ENCODE results near the gene FGFBP1.

FGFBP1 gene

GRCh38 chr4:15910155-15910940, 28.2 kb downstream of the FGFBP1 start:
- no peak for DNase-seq

DNA sequence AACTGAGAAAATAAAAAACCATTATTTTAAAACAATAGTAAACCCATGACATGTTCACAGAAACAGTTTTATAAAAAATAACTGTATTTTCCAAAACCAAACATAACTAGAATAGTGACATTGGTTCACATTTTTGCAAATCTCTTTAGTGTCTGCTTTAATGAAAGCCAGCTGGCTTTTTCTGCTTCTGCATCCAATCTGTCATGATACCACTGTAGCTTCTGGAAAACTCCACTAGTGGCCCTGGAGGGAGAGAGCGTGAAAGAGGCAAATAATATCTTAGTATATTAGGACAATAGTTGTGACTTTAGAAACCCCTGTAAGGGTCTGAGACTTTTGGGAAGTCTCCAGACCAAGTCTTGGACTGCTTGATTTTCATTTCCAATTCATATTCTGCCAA, 31.1 kb downstream of the FGFBP1 start:
- DNase-seq = no peak

- DNase-seq = no peak
Measured at GRCh38 chr4:15906020-15906443, 32.5 kb downstream of the FGFBP1 start.

GRCh38 chr4:15902746-15903145, 35.8 kb downstream of the FGFBP1 start:
- no peak for DNase-seq

DNA sequence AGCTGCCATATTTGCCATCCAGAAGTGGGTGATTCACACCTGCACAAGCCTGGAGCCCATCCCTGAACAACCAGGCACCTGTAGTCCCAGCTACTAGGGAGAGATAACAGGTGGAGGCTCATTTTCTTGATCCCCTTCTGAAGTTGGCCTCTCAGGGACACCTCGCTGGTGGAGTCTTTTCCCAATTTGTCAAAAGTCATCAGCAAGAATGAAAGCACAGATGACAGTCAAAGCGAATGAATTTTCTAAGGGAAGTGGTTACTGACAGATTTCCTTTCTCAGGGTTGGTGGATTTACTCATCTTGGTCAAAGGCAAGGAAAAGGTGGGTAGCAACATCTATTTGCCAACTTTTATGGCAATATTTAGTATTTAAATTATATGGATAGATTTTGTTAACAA, 36.5 kb downstream of the FGFBP1 start:
- no peak for DNase-seq

DNA sequence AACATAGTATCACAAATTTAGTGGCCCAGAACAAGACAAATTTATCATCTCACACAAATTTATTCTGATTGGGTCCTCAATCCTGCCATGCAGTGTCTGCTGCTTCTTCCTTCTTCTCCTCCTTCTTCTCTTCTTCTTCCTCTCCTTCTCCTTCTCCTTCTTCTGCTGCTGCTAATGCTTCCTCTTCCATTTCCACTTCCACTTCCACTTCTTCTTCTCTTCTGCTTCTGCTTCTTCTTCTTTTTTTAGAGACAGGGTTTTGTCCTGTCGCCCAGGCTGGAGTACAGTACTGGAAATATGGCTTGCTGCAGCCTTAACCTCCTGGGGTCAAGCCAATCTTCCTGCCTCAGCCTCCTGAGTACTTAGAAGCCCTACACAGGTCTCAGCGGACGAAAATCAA, 37.5 kb downstream of the FGFBP1 start:
- DNase-seq = no peak

DNA sequence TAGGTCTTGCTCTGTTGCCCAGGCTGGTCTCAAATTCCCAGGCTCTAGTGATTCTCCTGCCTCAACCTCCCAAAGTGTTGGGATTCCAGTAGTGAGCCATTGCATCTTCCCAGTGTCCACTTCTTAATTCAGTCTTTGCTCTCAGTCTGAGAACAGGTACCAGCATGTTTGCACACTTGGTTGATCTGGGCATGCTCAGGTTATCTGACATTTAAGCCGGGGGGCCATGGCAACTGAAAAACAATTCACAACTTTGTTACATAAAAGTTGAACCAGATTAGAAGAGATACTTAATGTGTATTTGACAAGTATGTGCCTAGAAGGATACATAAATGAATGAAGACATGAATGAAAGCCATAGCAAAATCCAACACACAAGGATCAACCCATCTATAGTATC, 39.0 kb downstream of the FGFBP1 start:
- DNase-seq = no peak

GRCh38 chr4:15898902-15899301, 39.6 kb downstream of the FGFBP1 start:
- no peak for DNase-seq

DNA sequence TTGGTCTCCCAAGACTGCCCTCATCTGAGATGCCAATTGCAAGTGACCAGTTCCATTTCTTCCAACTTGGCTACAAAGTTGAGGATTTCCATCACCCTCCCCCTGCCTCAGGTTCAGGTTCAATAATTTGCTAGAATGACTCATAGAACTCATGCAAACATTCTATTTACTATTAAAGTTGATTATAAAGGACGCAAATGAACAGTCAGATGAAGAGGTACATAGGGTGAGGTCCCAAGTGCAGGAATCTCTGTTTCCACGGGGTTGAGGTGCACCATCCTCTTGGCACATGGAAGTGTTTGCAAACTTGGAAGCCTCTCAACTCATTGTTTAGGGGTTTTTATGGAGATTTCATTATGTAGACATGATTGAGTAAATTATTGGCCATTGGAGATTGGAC, 41.0 kb downstream of the FGFBP1 start:
- no peak for DNase-seq

DNA sequence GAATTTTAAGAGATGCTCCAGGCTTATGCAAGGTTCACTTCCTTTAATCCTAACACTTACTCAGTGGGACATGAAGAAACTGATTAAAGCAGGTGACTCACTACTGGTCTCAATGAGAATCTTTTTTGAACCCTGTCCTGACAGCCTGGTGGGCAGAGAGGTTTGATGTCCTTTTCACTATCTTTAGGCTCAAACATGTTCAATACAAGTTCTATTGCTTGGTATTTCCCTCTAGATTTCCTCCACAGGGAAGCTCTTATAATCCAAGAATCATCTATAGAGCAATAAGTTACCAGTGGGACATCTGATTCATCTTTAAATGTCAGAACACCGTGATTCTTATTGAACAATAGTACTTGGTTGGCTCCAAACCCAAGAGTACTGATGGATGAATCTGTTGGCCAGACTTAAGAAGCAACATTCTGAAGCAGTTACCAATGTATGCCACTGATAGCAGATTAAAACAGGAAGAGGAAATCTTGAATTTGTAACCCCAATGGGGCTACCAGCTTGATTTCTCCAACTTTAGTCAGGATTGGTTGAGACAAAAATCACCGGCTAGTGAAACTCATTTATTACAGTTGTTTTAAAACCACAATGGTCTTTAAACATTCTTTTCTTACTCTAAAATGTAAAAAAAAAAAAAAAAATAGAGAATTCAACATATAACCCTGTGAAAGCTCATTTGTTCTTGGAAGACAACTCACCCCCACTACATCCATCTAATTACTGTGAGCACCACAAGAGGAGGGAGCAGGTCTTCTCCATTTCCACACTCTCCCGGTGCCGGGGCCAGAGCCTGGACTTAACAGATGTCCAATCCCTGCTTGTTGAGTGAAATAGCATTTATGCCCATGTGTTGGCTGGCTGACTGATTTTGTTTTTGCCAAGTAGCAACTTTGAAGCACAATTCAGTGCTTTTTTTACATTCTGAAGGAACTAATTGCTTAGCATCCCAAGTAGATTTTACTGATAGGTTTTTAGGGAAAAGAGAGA, 43.3 kb downstream of the FGFBP1 start:
- no peak for DNase-seq

DNA sequence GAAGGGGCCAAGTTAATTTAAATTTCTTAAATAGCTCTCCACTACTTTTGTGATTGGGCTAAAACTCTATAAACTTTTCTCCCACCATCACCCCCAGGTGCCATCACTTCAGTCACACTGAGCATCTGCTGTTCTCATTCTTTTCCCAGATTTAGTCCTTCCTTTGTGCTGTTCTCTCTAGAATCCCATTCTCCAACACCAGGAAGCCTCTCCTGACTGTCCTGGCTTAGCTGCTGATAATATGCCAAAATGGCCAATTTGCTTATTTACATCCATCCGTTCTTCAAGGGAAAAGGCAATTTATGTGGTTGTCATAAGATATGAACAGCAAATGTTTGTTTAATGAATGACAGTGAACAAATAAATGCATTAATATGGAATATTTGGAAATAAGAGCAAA, 44.1 kb downstream of the FGFBP1 start:
- DNase-seq = no peak

DNA sequence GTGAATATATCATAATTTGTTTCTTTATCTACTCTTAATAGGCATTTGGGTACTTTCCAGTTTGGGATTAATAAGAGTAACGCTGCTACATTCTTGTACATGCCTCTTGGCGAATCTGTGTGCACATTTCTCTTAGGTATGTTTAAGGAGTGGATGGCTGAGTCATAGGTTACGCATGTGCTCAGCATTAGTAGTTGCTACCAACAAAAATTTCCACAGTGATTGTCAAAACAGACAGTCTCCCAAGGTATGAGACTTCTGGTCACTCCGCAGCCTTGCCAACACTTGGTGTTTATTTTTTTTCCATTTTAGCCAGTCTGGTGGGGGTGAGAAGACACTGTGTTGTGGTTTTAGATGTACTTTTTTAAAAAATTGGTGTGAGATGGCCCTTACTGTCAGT, 44.6 kb downstream of the FGFBP1 start:
- no peak for DNase-seq

DNA sequence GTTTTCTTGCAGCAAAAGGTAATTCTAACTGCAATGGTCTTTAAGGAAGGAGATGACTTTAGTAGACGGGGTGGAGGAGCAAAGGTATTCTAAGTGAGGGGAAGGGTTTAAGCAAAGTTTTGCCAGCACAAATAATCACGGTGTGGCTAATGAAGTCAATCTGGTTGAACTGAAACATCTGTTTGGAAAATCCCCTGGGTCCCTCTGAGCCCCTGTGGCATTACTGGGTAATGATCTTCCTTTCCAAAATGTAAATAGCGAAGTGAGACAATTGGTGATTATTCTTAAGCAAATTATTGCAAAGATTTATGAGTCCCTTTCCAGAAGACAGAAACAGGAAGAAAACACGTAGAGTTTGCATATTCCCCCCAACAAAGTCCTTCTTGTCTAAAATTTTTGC, 47.2 kb downstream of the FGFBP1 start:
- DNase-seq = no peak

DNA sequence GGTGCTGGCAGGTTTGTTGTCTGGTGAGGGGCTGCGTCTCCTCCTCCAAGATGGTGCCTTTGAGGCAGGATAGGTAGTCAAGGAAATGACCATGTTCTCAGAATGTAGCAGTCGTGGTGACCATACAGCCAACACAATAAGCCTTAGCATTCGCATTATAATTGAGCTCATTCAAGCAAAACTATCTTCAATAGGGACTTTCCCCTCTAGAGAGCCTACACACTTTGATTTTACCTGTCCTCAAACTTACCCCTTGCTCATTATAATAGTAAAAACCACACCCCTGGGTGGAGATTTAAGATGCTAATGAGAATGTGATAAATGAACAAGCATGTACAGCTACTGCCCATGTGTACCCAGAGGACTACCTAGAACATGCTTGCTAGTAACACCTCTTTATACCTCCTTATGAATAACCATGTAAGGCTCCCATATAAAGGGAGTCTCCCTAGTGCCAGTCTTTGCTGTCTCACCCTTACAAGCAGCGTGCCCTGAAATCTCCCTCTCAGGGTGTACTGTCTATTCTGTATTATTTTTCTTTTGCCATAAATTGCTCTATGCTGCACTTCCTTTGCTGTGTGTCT, 48.2 kb downstream of the FGFBP1 start:
- no peak for DNase-seq

- no peak for DNase-seq
Measured at GRCh38 chr4:15888515-15888914, 50.0 kb downstream of the FGFBP1 start.

Measured in NCI-H2171 (cell line).